Tibial artery (tissue), 4 donors: ENCODE results near the gene DHRSX.

Experiments
- DNase-seq, 2 donors: peaks; one replicate each; pipeline ENCODE4 v3.0.0-alpha.2; 2019
- H3K27ac ChIP-seq, 2 donors: fragments of 200-600 bp; sonication (generic) in 1 of 2; 1 replicate in 1 of 2; 2 replicates in 1 of 2; pipeline ENCODE4 v1.5.1; 2018 to 2019; ENCODE audit warnings: mild to moderate bottlenecking in 1 of 2
- H3K27me3 ChIP-seq, 2 donors: fragments of 200-600 bp; sonication (generic) in 1 of 2; one replicate each; pipeline versions ENCODE4 v1.5.1 to v1.6.0; 2016 to 2019
- H3K36me3 ChIP-seq, 3 donors: fragments of 200-600 bp; sonication (generic) in 2 of 3; one replicate each; pipeline ENCODE4 v1.5.1; 2016 to 2019; ENCODE audit warnings: mild to moderate bottlenecking in 2 of 3
- H3K4me1 ChIP-seq, 4 donors: fragments of 200-600 bp; sonication (generic) in 2 of 4; 1 replicate in 3 of 4; 2 replicates in 1 of 4; pipeline ENCODE4 v1.5.1; 2016 to 2019
- H3K4me3 ChIP-seq, 2 donors: fragments of 200-600 bp; sonication (generic) in 1 of 2; 1 replicate in 1 of 2; 2 replicates in 1 of 2; pipeline ENCODE4 v1.5.1; 2018 to 2019; ENCODE audit warnings: mild to moderate bottlenecking in 2 of 2
- H3K9me3 ChIP-seq, 3 donors: fragments of 200-600 bp; sonication (generic) in 1 of 3; one replicate each; pipeline ENCODE4 v1.5.1; 2016 to 2019
- CTCF ChIP-seq, 2 experiments: fragments of 200-600 bp in 1 of 2; fragments of 450-650 bp in 1 of 2; IDR thresholded peaks; one replicate each; pipeline ENCODE4 v1.5.1; 2017 to 2019; ENCODE audit warnings: antibody characterized with exemption in 2 of 2, mild to moderate bottlenecking in 1 of 2, moderate library complexity in 1 of 2
- intact Hi-C: fragments of 100-400 bp; cut with DNase I; formaldehyde crosslinking; loops from one replicate; pipeline ENCODE4 v1.15.0; 2023; ENCODE audit warnings: low total_unique reads

The DHRSX gene

GRCh38 chrX:2325076-2325784 lies 175.5 kb downstream of the DHRSX start:
- Histone ChIP-seq H3K36me3 (no peaks in the 10 kb centered on the region), H3K9me3 (no peaks in the 10 kb centered on the region), H3K27ac (peak overlapping the region in 1 of 2 donors; percentile 47), H3K27me3 (no peaks in the 10 kb centered on the region), H3K4me3 (peak overlapping the region; percentile 11 to 48), H3K4me1 (no peaks in the 10 kb centered on the region)
- intact Hi-C loops, result no loop called here
- no peak for TF ChIP-seq CTCF (IDR thresholded peaks at IDR 0.05)
- DNase-seq, result peak in 1 of 2 donors; percentile 78

GRCh38 chrX:2324151-2324550 lies 176.6 kb downstream of the DHRSX start:
- no peaks in the 10 kb centered on the region for H3K27me3 ChIP-seq
- H3K4me3 ChIP-seq, result no peak overlapping the region
- H3K9me3 ChIP-seq, result no peaks in the 10 kb centered on the region
- H3K4me1 ChIP-seq, result no peaks in the 10 kb centered on the region
- no peak for TF ChIP-seq CTCF (IDR thresholded peaks at IDR 0.05)
- no peak overlapping the region for H3K27ac ChIP-seq
- no peaks in the 10 kb centered on the region for H3K36me3 ChIP-seq
- no peak for DNase-seq
- intact Hi-C loops, result no loop called here

GRCh38 chrX:2321411-2321810 lies 179.4 kb downstream of the DHRSX start:
- Histone ChIP-seq H3K4me1 (peaks cover 0 to 7% (median under 1%) of the 10 kb centered on the region in 4 donors), H3K27me3 (no peaks in the 10 kb centered on the region), H3K4me3 (no peak overlapping the region), H3K9me3 (no peaks in the 10 kb centered on the region), H3K27ac (no peak overlapping the region), H3K36me3 (no peaks in the 10 kb centered on the region)
- TF ChIP-seq CTCF (IDR thresholded peaks at IDR 0.05), result no peak
- no peak for DNase-seq
- intact Hi-C loops, result no loop called here

- Histone ChIP-seq H3K4me3 (no peak overlapping the region), H3K27ac (no peak overlapping the region), H3K27me3 (no peaks in the 10 kb centered on the region), H3K9me3 (no peaks in the 10 kb centered on the region), H3K36me3 (no peaks in the 10 kb centered on the region), H3K4me1 (peaks cover 0 to 7% (median under 1%) of the 10 kb centered on the region in 4 donors)
- intact Hi-C loops, result no loop called here
- DNase-seq, result no peak
- TF ChIP-seq CTCF (IDR thresholded peaks at IDR 0.05), result no peak
These were observed 180.0 kb downstream of the DHRSX start for GRCh38 chrX:2320580-2321327.

- Histone ChIP-seq H3K36me3 (no peaks in the 10 kb centered on the region), H3K4me3 (no peak overlapping the region), H3K27me3 (no peaks in the 10 kb centered on the region), H3K27ac (no peak overlapping the region), H3K9me3 (no peaks in the 10 kb centered on the region), H3K4me1 (peaks cover 0 to 7% (median under 1%) of the 10 kb centered on the region in 4 donors)
- DNase-seq, result no peak
- intact Hi-C loops, result no loop called here
- TF ChIP-seq CTCF (IDR thresholded peaks at IDR 0.05), result no peak
These were observed 180.7 kb downstream of the DHRSX start for GRCh38 chrX:2320089-2320488.
